Progenitor cell of endocrine pancreas (in vitro differentiated cells): ENCODE measurements around the gene FAT1. TPM values are rescaled to one million over a fixed set of nuclear protein-coding genes. Genes with fewer than 3 reads are reported as not detected.

Source experiments
- DNase-seq: peaks from one replicate; pipeline ENCODE4 v3.0.0; 2021; ENCODE audit warnings: low spot score; ENCODE audit not compliant: unreplicated experiment
- H3K27ac Mint-ChIP-seq: 2 replicates; pipeline ENCODE4 v1.8.0; 2021; ENCODE audit warnings: mild to moderate bottlenecking, moderate library complexity, mixed read lengths
- H3K27me3 Mint-ChIP-seq: 2 replicates; pipeline ENCODE4 v1.8.0; 2021; ENCODE audit warnings: mixed read lengths
- H3K36me3 Mint-ChIP-seq: 2 replicates; pipeline ENCODE4 v1.8.0; 2022; ENCODE audit warnings: mixed read lengths; ENCODE audit not compliant: insufficient read depth
- H3K4me1 Mint-ChIP-seq: 2 replicates; pipeline ENCODE4 v1.8.0; 2021; ENCODE audit warnings: low read depth, mixed read lengths
- H3K4me3 Mint-ChIP-seq: 2 replicates; pipeline ENCODE4 v1.8.0; 2021; ENCODE audit warnings: low read depth, mild to moderate bottlenecking, moderate library complexity, mixed read lengths
- H3K9me3 Mint-ChIP-seq: 2 replicates; pipeline ENCODE4 v1.8.0; 2021; ENCODE audit warnings: low read depth, mixed read lengths
- CTCF ChIP-seq: fragments of 200-600 bp; sonication (generic); IDR thresholded peaks from one replicate; pipeline ENCODE4 v1.5.0; 2021; ENCODE audit warnings: antibody characterized with exemption, mild to moderate bottlenecking; ENCODE audit not compliant: unreplicated experiment
- total RNA-seq: library from RNA; stranded (reverse); gene quantifications from 2 replicates; pipeline ENCODE4 v1.2.1, GENCODE V29; 2021

The FAT1 gene
- total RNA-seq, 1 donor from 2014 or later = 264 TPM

GRCh38 chr4:186669735-186670134, 53.9 kb downstream of the FAT1 start:
- DNase-seq = no peak
- H3K4me1 Mint-ChIP-seq = peaks cover 34% of the 10 kb centered on the region
- H3K9me3 Mint-ChIP-seq = peaks cover 2% of the 10 kb centered on the region
- no peak for TF ChIP-seq CTCF
- H3K27me3 Mint-ChIP-seq = no peaks in the 10 kb centered on the region
- H3K36me3 Mint-ChIP-seq = peaks cover 24% of the 10 kb centered on the region
- H3K27ac Mint-ChIP-seq = peak overlapping the region; percentile 56
- no peak overlapping the region for H3K4me3 Mint-ChIP-seq

GRCh38 chr4:186669159-186669731, 54.4 kb downstream of the FAT1 start:
- peak; percentile 49 for TF ChIP-seq CTCF
- peak overlapping the region; percentile 56 for H3K27ac Mint-ChIP-seq
- H3K36me3 Mint-ChIP-seq = peaks cover 25% of the 10 kb centered on the region
- DNase-seq = no peak
- no peak overlapping the region for H3K4me3 Mint-ChIP-seq
- peaks cover 34% of the 10 kb centered on the region for H3K4me1 Mint-ChIP-seq
- no peaks in the 10 kb centered on the region for H3K27me3 Mint-ChIP-seq
- H3K9me3 Mint-ChIP-seq = peaks cover 2% of the 10 kb centered on the region

GRCh38 chr4:186666750-186667149, 56.9 kb downstream of the FAT1 start:
- Mint-ChIP-seq H3K27ac (peak overlapping the region; percentile 23), H3K36me3 (peaks cover 39% of the 10 kb centered on the region), H3K27me3 (no peaks in the 10 kb centered on the region), H3K9me3 (peaks cover 2% of the 10 kb centered on the region), H3K4me1 (peaks cover 34% of the 10 kb centered on the region), H3K4me3 (no peak overlapping the region)
- TF ChIP-seq CTCF = no peak
- DNase-seq = no peak

- no peak for TF ChIP-seq CTCF
- H3K9me3 Mint-ChIP-seq = peaks cover 2% of the 10 kb centered on the region
These were observed 57.4 kb downstream of the FAT1 start for GRCh38 chr4:186666252-186666651.

GRCh38 chr4:186660403-186660802, 63.3 kb downstream of the FAT1 start:
- H3K27me3 Mint-ChIP-seq = no peaks in the 10 kb centered on the region
- no peaks in the 10 kb centered on the region for H3K9me3 Mint-ChIP-seq
- peaks cover 39% of the 10 kb centered on the region for H3K36me3 Mint-ChIP-seq
- no peak overlapping the region for H3K27ac Mint-ChIP-seq
- TF ChIP-seq CTCF = no peak
- H3K4me3 Mint-ChIP-seq = no peak overlapping the region
- no peak for DNase-seq
- peaks cover 18% of the 10 kb centered on the region for H3K4me1 Mint-ChIP-seq

More at GRCh38 chr4:186666252-186666651, 57.4 kb downstream of the FAT1 start:
- H3K27me3 Mint-ChIP-seq = no peaks in the 10 kb centered on the region
- no peak for DNase-seq
- peaks cover 43% of the 10 kb centered on the region for H3K36me3 Mint-ChIP-seq
- H3K4me1 Mint-ChIP-seq = peaks cover 34% of the 10 kb centered on the region
- no peak overlapping the region for H3K4me3 Mint-ChIP-seq
- peak overlapping the region; percentile 23 for H3K27ac Mint-ChIP-seq
